ENCODE results near the gene AGTRAP.

AGTRAP gene

GRCh38 chr1:11774753-11775152 lies 38.8 kb downstream of the AGTRAP start:
- TF ChIP-seq MAX (IDR thresholded peaks at IDR 0.05; ENCODE audit: low read depth, low read length) (no peak), MYC (IDR thresholded peaks at IDR 0.05; ENCODE audit: low read depth, low read length) (no peak), CTCF (IDR thresholded peaks at IDR 0.05; ENCODE audit: low read depth, low read length) (no peak)
- no peak for DNase-seq (ENCODE audit: low read depth)

GRCh38 chr1:11777658-11778322 lies 41.9 kb downstream of the AGTRAP start:
- H3K4me3 ChIP-seq (ENCODE audit: low read depth, low read length): no peak overlapping the region
- DNase-seq (ENCODE audit: low read depth): no peak
- TF ChIP-seq MYC (IDR thresholded peaks at IDR 0.05; ENCODE audit: low read depth, low read length): no peak
- TF ChIP-seq POLR2A (IDR thresholded peaks at IDR 0.05; ENCODE audit: extremely low read depth, insufficient read length): no peak
- TF ChIP-seq MAX (IDR thresholded peaks at IDR 0.05; ENCODE audit: low read depth, low read length): no peak
- no peak for TF ChIP-seq CTCF (IDR thresholded peaks at IDR 0.05; ENCODE audit: low read depth, low read length)

More at GRCh38 chr1:11774753-11775152, 38.8 kb downstream of the AGTRAP start:
- H3K4me3 ChIP-seq (ENCODE audit: low read depth, low read length): no peak overlapping the region

GRCh38 chr1:11778336-11778735 lies 42.4 kb downstream of the AGTRAP start:
- no peak overlapping the region for H3K4me3 ChIP-seq (ENCODE audit: low read depth, low read length)
- DNase-seq (ENCODE audit: low read depth): no peak
- TF ChIP-seq MAX (IDR thresholded peaks at IDR 0.05; ENCODE audit: low read depth, low read length): no peak
- no peak for TF ChIP-seq MYC (IDR thresholded peaks at IDR 0.05; ENCODE audit: low read depth, low read length)
- no peak for TF ChIP-seq CTCF (IDR thresholded peaks at IDR 0.05; ENCODE audit: low read depth, low read length)
- TF ChIP-seq POLR2A (IDR thresholded peaks at IDR 0.05; ENCODE audit: extremely low read depth, insufficient read length): no peak

GRCh38 chr1:11778844-11779623 lies 43.1 kb downstream of the AGTRAP start:
- no peak for DNase-seq (ENCODE audit: low read depth)
- TF ChIP-seq MYC (IDR thresholded peaks at IDR 0.05; ENCODE audit: low read depth, low read length) (no peak), CTCF (IDR thresholded peaks at IDR 0.05; ENCODE audit: low read depth, low read length) (no peak), MAX (IDR thresholded peaks at IDR 0.05; ENCODE audit: low read depth, low read length) (no peak), POLR2A (IDR thresholded peaks at IDR 0.05; ENCODE audit: extremely low read depth, insufficient read length) (no peak)
- H3K4me3 ChIP-seq (ENCODE audit: low read depth, low read length): no peak overlapping the region

GRCh38 chr1:11779715-11780379 lies 43.9 kb downstream of the AGTRAP start:
- no peak overlapping the region for H3K4me3 ChIP-seq (ENCODE audit: low read depth, low read length)
- TF ChIP-seq MAX (IDR thresholded peaks at IDR 0.05; ENCODE audit: low read depth, low read length) (no peak), MYC (IDR thresholded peaks at IDR 0.05; ENCODE audit: low read depth, low read length) (no peak), CTCF (IDR thresholded peaks at IDR 0.05; ENCODE audit: low read depth, low read length) (no peak), POLR2A (IDR thresholded peaks at IDR 0.05; ENCODE audit: extremely low read depth, insufficient read length) (no peak)
- no peak for DNase-seq (ENCODE audit: low read depth)
